Activated CD4-positive, CD25-positive, alpha-beta regulatory T cell treated with anti-CD3 and anti-CD28 coated beads, Interleukin-2, amount 50 U/mL, for 16 hours (primary cell): ENCODE results near the gene SDK1.
A peak's percentile ranks its signal among the peaks of the same experiment; 100 is the strongest.

Experiments
- DNase-seq: peaks from one replicate; pipeline ENCODE4 v3.0.0-alpha.2; 2020; ENCODE audit warnings: low read depth, low spot score

Gene SDK1, protein sequence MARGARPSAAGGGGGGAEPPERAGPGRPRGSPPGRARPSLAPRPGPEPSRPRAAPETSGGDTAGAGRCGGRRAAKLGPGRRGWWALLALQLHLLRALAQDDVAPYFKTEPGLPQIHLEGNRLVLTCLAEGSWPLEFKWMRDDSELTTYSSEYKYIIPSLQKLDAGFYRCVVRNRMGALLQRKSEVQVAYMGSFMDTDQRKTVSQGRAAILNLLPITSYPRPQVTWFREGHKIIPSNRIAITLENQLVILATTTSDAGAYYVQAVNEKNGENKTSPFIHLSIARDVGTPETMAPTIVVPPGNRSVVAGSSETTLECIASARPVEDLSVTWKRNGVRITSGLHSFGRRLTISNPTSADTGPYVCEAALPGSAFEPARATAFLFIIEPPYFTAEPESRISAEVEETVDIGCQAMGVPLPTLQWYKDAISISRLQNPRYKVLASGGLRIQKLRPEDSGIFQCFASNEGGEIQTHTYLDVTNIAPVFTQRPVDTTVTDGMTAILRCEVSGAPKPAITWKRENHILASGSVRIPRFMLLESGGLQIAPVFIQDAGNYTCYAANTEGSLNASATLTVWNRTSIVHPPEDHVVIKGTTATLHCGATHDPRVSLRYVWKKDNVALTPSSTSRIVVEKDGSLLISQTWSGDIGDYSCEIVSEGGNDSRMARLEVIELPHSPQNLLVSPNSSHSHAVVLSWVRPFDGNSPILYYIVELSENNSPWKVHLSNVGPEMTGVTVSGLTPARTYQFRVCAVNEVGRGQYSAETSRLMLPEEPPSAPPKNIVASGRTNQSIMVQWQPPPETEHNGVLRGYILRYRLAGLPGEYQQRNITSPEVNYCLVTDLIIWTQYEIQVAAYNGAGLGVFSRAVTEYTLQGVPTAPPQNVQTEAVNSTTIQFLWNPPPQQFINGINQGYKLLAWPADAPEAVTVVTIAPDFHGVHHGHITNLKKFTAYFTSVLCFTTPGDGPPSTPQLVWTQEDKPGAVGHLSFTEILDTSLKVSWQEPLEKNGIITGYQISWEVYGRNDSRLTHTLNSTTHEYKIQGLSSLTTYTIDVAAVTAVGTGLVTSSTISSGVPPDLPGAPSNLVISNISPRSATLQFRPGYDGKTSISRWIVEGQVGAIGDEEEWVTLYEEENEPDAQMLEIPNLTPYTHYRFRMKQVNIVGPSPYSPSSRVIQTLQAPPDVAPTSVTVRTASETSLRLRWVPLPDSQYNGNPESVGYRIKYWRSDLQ (N-terminal part only)

DNA sequence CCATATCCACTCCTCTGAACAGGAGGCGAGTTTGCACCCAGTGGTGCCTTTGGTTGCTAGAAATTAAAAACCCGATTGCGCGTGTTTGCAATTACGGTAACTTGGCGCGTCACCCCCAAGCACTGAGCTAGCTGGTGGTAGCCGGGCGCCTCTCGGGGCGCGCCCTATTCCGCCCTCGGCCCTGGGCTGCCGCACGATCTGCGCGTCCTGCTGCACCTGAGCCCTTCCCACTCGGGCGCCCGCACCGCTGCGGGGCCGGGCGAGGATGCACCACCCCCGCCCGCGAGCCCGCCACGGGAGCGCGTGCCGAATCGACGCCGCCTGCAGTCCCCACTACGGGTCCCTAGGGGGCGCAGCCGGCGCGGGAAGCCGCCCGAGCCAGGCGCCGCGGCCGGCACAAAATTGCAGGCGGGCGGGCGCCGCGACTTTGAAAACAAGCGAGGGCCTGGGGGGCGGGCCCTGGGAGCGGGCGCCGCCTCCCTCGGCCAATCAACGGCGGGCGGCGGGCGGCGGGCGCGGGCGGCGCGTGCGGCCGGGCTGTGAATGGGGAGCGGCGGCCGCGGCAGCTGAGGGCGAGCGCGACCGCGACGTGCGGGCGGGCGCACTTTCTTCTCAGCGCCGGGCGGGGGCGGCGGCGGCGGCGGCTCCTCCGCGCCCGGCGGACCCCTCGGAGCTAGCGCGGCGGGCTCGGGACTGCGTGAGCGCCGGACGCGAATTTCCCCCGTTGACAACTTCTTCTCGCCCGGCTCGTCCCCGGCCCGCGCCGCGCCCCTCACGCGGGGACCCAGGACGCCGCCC lies at the start of gene SDK1:
TSS of gene SDK1 (plus strand) at position 602 of the 798 bp plus-strand sequence. CDS start 335 bp downstream, outside the sequence.
- DNase-seq: peak; percentile 76

GRCh38 chr7:3254718-3255117 lies 46.3 kb upstream of the SDK1 start:
- no peak for DNase-seq

DNA sequence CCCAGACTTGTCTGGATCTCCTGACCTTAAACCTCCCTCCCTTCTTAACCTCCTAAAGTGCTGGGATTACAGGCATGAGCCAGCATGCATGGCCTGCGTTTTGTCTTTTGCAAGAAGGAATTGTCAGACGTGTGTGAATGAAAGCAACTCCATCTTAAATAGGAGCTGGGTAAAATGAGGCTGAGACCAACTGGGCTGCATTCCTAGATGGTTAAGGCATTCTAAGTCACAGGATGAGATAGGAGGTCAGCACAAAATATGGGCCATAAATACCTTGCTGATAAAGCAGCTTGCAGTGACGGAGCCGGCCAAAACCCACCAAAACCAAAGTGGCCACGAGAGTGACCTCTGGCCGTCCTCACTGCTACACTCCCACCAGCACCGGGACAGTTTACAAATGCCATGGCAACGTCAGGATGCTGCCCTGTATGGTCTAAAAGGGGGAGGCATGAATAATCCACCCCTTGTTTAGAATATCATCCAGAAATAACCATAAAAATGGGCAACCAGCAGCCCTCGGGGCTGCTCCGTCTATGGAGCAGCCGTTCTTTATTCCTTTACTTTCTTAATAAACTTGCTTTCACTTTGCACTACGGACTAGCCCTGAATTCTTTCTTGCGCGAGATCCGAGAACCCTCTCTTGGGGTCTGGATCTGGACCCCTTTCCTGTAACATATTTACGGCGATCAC lies 41.2 kb upstream of the SDK1 start:
- DNase-seq: no peak

- DNase-seq: no peak
Observed at GRCh38 chr7:3260401-3260715, 40.7 kb upstream of the SDK1 start.

GRCh38 chr7:3264693-3265339 lies 36.2 kb upstream of the SDK1 start:
- no peak for DNase-seq

- no peak for DNase-seq
Observed at GRCh38 chr7:3265388-3265787, 35.7 kb upstream of the SDK1 start.

- no peak for DNase-seq
Observed at GRCh38 chr7:3266240-3266639, 34.8 kb upstream of the SDK1 start.

DNA sequence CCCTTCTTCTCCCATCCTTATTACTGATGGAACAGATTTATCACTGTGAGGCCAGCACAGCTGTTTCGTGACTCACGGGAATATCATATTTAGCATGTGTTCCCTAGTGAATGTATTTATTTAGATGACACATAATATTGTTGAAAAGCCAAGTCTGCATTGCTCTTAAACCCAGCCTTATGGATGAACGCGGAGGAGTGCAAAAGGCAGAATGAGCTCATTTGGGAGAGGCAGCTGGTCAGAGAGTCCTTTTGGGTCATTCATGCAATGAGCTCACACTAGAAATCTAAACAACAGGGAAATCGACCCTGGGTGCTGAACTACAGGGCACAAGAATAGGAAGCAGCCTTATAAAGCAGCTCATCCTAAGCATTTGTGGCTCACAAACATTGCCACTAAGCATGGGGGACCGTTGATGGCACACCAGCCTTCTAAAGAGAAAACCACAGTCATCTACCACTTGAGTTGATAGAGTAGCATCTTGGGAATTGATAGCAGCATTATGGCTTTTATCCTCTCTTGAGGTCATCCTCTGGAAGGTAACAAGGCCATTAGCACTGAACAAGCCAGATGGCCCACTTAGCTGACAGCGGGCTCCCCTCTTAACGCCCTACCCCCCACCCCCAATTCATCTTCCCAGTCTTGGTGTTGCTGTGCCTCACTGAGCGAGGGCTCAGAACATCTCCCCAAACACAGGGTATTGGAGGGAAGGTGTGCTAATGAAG lies 32.9 kb upstream of the SDK1 start:
- DNase-seq: no peak

- DNase-seq: no peak
Observed at GRCh38 chr7:3270362-3270761, 30.7 kb upstream of the SDK1 start.

GRCh38 chr7:3271298-3271697 lies 29.8 kb upstream of the SDK1 start:
- DNase-seq: no peak

DNA sequence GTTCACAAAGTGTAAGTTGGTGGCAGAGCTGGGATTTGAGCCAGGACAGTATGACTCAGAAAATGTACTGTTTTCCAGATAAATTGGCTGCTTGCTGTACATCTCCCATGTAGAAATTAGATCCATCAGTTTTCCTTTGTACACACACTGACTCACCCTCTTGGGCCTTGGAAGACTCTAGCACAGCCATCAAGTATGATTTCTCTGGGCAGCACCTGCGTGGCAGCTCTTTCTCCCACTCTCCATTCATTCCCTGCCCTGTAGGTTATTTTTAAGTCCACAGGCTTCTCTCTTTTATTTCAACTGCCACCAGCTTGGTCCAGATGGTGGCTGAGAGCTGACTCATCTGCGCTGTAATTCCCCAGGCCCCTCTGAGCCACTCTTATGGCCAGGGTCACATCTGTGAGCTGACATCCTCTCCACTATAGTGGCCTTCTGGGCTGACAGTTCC lies 28.3 kb upstream of the SDK1 start:
- DNase-seq: no peak

GRCh38 chr7:3274131-3274530 lies 26.9 kb upstream of the SDK1 start:
- no peak for DNase-seq

DNA sequence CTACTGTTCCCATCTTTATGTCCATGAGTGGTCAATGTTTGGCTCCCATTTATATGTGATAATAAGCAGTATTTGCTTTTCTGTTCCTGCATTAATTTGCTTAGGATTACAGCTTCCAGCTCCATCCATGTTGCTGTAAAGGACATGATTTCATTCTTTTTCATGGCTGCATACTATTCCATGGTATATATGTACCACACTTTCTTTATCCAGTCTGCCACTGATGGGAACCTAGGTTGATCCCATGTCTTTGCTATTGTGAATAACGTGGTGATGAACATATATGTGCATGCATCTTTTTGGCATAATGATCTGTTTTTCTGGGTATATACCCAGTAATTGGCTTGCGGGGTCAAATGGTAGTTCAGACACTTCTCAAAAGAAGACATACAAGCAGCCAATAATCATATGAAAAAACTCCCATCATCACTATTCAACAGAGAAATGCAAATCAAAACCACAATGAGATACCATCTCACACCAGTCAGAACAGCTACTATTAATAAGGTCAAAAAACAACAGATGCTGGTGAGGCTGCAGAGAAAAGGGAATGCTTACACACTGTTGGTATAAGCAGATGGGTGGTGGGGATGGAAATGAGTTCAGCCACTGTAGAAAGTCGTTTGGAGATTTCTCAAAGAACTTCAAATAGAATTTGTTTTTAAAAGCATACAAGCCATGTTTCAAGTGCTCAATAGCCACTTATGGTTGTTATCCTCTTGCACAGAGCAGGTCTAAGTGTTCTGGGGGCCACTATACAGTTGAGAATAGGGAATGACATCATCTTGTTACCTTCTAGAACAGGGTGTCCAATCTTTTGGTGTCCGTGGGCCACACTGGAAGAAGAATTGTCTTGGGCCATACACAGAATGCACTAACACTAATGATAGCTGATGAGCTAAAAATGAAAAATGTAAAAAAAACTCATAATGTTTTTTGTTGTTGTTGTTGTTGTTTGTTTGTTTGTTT lies 23.2 kb upstream of the SDK1 start:
- DNase-seq: no peak

DNA sequence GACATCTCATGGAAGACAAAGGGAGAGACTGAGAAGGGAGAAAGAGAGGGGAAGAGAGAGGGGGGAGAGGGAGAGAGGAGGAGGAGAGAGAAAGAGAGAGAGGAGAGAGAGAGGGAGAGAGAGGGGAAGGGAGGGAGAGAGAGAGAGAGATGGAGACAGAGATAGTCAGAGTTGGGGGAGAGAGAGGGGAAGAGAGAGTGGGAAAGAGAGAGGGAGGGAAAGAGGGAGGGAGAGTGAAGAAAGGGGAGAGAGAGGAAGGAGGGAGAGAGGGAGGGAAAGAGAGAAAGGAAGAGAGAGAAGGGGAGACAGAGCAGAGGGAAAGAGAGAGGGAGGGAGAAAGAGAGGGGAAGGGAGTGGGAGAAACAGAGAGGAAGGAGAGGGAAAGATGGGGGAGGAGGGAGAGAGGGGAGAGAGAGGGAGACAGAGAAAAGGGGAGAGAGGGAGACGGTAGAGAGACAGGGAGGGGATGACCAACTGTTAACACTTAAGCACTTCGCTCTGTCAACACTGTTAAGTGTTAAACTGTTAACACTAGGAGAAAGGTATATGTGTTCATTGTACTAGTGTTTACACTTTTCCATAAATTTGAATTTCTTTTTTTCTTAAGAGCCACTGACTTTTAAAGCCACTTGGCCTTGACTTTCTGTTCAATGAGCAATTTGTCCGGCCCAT lies 21.8 kb upstream of the SDK1 start:
- DNase-seq: no peak

DNA sequence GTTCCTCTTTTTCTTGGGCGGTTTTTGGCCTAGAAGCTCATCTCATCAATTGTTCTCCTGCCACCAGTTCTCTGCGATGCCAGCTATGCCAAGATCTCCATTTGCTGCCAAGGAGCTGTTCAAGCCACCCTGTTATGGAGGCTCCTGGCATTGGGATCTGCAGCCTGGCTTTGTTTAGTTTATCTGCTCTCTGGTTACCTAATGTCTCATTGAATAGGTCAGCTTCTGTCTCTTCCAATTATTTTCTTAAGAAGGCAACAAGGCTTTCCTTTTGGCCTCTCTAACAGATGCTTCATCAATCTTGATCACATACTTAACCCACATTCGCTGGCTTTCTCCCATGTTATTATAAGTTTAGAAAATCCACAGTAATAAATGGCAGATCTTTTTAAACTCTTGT lies 20.6 kb upstream of the SDK1 start:
- DNase-seq: no peak

DNA sequence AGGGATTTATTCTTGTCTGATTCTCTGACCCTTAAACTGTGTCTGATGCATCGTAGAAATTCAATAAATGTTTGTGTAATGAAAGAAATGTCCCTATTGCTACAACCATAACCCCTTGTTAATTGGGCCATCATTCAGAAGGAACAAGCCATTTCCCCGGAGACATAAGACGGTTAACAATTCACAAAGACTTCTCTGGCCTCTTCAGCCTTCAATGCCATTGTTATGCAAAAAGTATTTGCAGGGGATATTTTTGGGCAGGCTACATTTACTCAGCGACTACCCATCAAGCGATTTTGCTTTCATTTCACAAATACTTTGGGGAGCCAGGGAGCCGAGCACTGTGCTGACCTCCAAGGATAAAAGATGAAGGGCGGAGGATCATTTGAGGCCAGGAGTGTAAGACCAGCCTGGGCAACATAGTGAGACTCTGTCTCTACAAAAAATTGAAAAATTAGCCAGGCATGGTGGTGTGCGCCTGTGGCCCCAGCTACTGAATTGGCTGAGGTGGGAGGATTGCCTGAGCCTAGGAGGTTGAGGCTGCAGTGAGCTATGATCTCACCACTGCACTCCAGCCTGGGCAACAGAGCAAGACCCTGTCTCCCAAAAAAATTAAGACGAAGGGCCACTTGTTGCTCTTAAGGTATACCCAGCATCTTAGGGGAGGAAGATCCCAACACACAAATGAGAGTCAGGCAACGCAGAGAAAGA lies 20.0 kb upstream of the SDK1 start:
- DNase-seq: no peak

DNA sequence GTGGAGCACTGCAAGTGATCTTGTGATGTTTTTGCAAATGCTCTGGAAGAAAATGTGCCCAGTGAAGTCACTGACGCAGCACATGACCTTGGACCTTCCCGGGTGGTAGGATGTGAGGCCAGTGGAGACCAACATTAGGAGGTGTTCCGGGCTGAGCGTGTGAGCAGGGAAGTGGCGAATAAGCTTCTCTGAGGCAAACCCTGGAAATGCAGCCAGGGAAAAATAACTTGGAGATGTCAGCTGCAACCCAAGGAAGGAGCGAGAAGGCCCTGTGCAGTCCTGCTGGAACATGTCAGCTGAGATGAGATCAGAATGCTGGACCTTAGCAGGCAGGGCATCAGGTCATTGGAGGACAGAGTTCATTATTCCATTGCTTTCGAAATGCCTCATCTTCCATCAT lies 18.6 kb upstream of the SDK1 start:
- DNase-seq: no peak
